Osteoblast (primary cell): ENCODE results near the gene PML. TPM values are rescaled to one million over a fixed set of nuclear protein-coding genes. Genes with fewer than 3 reads are reported as not detected.
A peak's percentile ranks its signal among the peaks of the same experiment; 100 is the strongest.

ENCODE experiments used
- DNase-seq: peaks from one replicate; pipeline ENCODE4 v3.0.0; 2011; ENCODE audit warnings: low spot score, mixed read lengths; ENCODE audit not compliant: insufficient read length; ENCODE audit errors: missing footprints
- H2AFZ ChIP-seq: 2 replicates; pipeline ENCODE4 v1.6.0; 2011; ENCODE audit warnings: mild to moderate bottlenecking, low read length
- H3K27ac ChIP-seq: 2 replicates; pipeline ENCODE4 v1.5.1; 2011; ENCODE audit warnings: mild to moderate bottlenecking, low read depth, low read length, moderate library complexity
- H3K27me3 ChIP-seq: 2 replicates; pipeline ENCODE4 v1.6.0; 2012; ENCODE audit warnings: mild to moderate bottlenecking, control low read depth, inconsistent platforms, low read length, moderate library complexity; ENCODE audit not compliant: insufficient read depth
- H3K36me3 ChIP-seq: 2 replicates; pipeline ENCODE4 v1.5.1; 2011; ENCODE audit warnings: mild to moderate bottlenecking, low read length, control low read depth, moderate library complexity; ENCODE audit not compliant: insufficient read depth
- H3K4me1 ChIP-seq: 2 replicates; pipeline ENCODE4 v1.5.1; 2011; ENCODE audit warnings: mild to moderate bottlenecking, low read length, control low read depth, moderate library complexity; ENCODE audit not compliant: insufficient read depth
- H3K4me2 ChIP-seq: 2 replicates; pipeline ENCODE4 v1.6.0; 2011; ENCODE audit warnings: mild to moderate bottlenecking, low read length; ENCODE audit not compliant: insufficient read depth
- H3K4me3 ChIP-seq: fragments of 200-600 bp; sonication (generic); 3 replicates; pipeline ENCODE4 v1.5.1; 2012; ENCODE audit warnings: mild to moderate bottlenecking, low read length, inconsistent platforms; ENCODE audit not compliant: insufficient read depth
- H3K79me2 ChIP-seq: 2 replicates; pipeline ENCODE4 v1.6.0; 2012; ENCODE audit warnings: mild to moderate bottlenecking, low read length, control low read depth, inconsistent platforms; ENCODE audit not compliant: insufficient read depth
- H3K9me3 ChIP-seq: 2 replicates; pipeline ENCODE4 v1.5.1; 2011; ENCODE audit warnings: low read depth, low read length, control low read depth
- H4K20me1 ChIP-seq: 2 replicates; pipeline ENCODE4 v1.6.0; 2012; ENCODE audit warnings: mild to moderate bottlenecking, low read length, control low read depth; ENCODE audit not compliant: insufficient read depth
- CTCF ChIP-seq: IDR thresholded peaks from 2 replicates; pipeline ENCODE4 v1.5.1; 2011; ENCODE audit warnings: mild to moderate bottlenecking, low read depth, low read length, moderate library complexity; ENCODE audit errors: extremely low read depth
- total RNA-seq: library from RNA; depleted of rRNA; stranded (reverse); fragments of >200 nt; gene quantifications from 2 replicates; pipeline ENCODE4 v1.2.3, GENCODE V29; 2012

The PML gene
- total RNA-seq, 1 donor: 46.7 TPM

GRCh38 chr15:74041311-74041756 lies 46.8 kb downstream of the PML start:
- Histone ChIP-seq H3K9me3 (no peaks in the 10 kb centered on the region), H3K27me3 (no peaks in the 10 kb centered on the region), H3K4me3 (peak overlapping the region; percentile 28), H3K4me2 (no peak overlapping the region), H3K79me2 (no peaks in the 10 kb centered on the region), H3K27ac (peak overlapping the region; percentile 84), H2AFZ (peak overlapping the region; percentile 17), H3K4me1 (peaks cover 34% of the 10 kb centered on the region), H4K20me1 (no peaks in the 10 kb centered on the region), H3K36me3 (peaks cover 33% of the 10 kb centered on the region)
- DNase-seq: peak; percentile 36
- TF ChIP-seq CTCF: no peak

GRCh38 chr15:74041777-74042435 lies 47.4 kb downstream of the PML start:
- DNase-seq: peak; percentile 30
- no peak overlapping the region for H3K27ac ChIP-seq
- no peak for TF ChIP-seq CTCF

GRCh38 chr15:74042603-74043424 lies 48.3 kb downstream of the PML start:
- Histone ChIP-seq H3K36me3 (peaks cover 22% of the 10 kb centered on the region), H3K27ac (no peak overlapping the region), H2AFZ (no peak overlapping the region), H3K9me3 (no peaks in the 10 kb centered on the region), H3K4me2 (no peak overlapping the region), H4K20me1 (no peaks in the 10 kb centered on the region), H3K27me3 (no peaks in the 10 kb centered on the region), H3K79me2 (no peaks in the 10 kb centered on the region), H3K4me3 (no peak overlapping the region), H3K4me1 (peaks cover 34% of the 10 kb centered on the region)
- peak; percentile 25 for DNase-seq
- no peak for TF ChIP-seq CTCF

More at GRCh38 chr15:74041777-74042435, 47.4 kb downstream of the PML start:
- H4K20me1 ChIP-seq: no peaks in the 10 kb centered on the region
- H3K79me2 ChIP-seq: no peaks in the 10 kb centered on the region
- H3K4me1 ChIP-seq: peaks cover 34% of the 10 kb centered on the region
- H2AFZ ChIP-seq: no peak overlapping the region
- H3K4me2 ChIP-seq: no peak overlapping the region
- no peaks in the 10 kb centered on the region for H3K9me3 ChIP-seq
- H3K4me3 ChIP-seq: no peak overlapping the region
- H3K27me3 ChIP-seq: no peaks in the 10 kb centered on the region
- H3K36me3 ChIP-seq: peaks cover 31% of the 10 kb centered on the region
